ENCODE measurements around the gene HPD. TPM values are rescaled to one million over a fixed set of nuclear protein-coding genes. Genes with fewer than 3 reads are reported as not detected.

HPD gene
- total RNA-seq, 1 experiment from 2014 or later, result 0.39 TPM

DNA sequence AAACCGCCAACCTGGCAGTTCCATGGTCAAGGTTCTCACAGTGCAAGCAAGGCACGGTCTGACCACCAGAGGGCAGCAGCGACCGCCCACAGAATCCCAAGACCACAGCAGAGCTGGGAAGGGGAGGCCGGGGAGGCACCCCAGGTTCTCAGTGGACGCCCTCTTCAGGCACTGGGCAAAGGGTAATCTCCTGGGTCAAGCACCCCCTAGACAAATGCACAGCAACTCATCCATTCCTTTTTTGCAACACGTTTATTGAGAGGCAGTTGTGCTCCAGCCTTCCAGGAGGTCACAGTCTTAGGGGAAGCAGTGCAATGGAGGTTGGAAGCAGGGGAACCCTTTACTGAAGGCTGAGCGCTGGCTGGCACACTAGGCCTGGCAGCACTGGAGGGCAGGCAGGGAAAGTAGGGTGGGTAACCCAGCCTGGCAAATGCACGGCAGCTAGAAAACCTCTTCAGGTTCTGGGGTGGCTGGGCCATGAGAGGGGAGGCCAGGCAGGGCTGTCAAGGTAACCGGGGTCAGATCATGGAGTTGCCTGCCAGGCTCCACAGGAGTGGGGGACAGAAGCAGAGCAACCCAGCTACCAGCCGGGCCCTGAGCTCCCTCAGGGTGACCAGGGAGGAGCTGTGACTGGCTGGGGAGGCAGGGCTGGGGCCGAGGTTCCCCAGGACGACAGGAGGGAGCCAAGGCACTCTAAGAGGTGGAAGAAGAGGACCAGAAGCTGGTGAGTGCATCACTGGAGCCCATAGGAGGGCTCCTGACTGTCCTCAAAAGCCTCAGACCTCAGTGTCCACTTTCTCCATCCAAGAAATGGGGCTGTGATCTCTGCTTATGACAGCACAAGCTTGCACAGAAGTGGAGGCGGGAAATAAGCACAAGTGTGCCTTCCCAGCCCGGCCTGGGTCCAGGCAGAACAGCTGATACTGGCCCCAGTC is 63.4 kb downstream of the HPD start (continued):
- TF ChIP-seq, protein P1, sequence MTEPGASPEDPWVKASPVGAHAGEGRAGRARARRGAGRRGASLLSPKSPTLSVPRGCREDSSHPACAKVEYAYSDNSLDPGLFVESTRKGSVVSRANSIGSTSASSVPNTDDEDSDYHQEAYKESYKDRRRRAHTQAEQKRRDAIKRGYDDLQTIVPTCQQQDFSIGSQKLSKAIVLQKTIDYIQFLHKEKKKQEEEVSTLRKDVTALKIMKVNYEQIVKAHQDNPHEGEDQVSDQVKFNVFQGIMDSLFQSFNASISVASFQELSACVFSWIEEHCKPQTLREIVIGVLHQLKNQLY (CRISPR knock-in tag; IDR thresholded peaks at IDR 0.05), result no peak
- TF ChIP-seq, protein P2, sequence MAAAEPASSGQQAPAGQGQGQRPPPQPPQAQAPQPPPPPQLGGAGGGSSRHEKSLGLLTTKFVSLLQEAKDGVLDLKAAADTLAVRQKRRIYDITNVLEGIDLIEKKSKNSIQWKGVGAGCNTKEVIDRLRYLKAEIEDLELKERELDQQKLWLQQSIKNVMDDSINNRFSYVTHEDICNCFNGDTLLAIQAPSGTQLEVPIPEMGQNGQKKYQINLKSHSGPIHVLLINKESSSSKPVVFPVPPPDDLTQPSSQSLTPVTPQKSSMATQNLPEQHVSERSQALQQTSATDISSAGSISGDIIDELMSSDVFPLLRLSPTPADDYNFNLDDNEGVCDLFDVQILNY (CRISPR knock-in tag; IDR thresholded peaks at IDR 0.05), result no peak
- TF ChIP-seq, protein P3, sequence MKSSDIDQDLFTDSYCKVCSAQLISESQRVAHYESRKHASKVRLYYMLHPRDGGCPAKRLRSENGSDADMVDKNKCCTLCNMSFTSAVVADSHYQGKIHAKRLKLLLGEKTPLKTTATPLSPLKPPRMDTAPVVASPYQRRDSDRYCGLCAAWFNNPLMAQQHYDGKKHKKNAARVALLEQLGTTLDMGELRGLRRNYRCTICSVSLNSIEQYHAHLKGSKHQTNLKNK (CRISPR knock-in tag; IDR thresholded peaks at IDR 0.05), result no peak
- TF ChIP-seq, protein P4, sequence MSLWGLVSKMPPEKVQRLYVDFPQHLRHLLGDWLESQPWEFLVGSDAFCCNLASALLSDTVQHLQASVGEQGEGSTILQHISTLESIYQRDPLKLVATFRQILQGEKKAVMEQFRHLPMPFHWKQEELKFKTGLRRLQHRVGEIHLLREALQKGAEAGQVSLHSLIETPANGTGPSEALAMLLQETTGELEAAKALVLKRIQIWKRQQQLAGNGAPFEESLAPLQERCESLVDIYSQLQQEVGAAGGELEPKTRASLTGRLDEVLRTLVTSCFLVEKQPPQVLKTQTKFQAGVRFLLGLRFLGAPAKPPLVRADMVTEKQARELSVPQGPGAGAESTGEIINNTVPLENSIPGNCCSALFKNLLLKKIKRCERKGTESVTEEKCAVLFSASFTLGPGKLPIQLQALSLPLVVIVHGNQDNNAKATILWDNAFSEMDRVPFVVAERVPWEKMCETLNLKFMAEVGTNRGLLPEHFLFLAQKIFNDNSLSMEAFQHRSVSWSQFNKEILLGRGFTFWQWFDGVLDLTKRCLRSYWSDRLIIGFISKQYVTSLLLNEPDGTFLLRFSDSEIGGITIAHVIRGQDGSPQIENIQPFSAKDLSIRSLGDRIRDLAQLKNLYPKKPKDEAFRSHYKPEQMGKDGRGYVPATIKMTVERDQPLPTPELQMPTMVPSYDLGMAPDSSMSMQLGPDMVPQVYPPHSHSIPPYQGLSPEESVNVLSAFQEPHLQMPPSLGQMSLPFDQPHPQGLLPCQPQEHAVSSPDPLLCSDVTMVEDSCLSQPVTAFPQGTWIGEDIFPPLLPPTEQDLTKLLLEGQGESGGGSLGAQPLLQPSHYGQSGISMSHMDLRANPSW (CRISPR knock-in tag; conservative IDR thresholded peaks at IDR 0.05; ENCODE audit: low read depth), result no peak
- TF ChIP-seq ZNF138 (CRISPR knock-in tag; conservative IDR thresholded peaks at IDR 0.05) (no peak), ATF1 (CRISPR knock-in tag; IDR thresholded peaks at IDR 0.05) (no peak), GABPB1 (CRISPR knock-in tag; IDR thresholded peaks at IDR 0.05) (no peak; the same call in 1 of the 2 replicates), MXD4 (CRISPR knock-in tag; IDR thresholded peaks at IDR 0.05; ENCODE audit: borderline replicate concordance) (no peak), TP53 (CRISPR knock-in tag; IDR thresholded peaks at IDR 0.05) (no peak), GRHL2 (CRISPR knock-in tag; IDR thresholded peaks at IDR 0.05; ENCODE audit: insufficient replicate concordance, severe bottlenecking) (no peak), SOX15 (CRISPR knock-in tag; IDR thresholded peaks at IDR 0.05) (no peak), KAT7 (CRISPR knock-in tag; IDR thresholded peaks at IDR 0.05; ENCODE audit: borderline replicate concordance) (no peak), OVOL2 (CRISPR knock-in tag; IDR thresholded peaks at IDR 0.05; ENCODE audit: borderline replicate concordance) (no peak), ZNF423 (CRISPR knock-in tag; IDR thresholded peaks at IDR 0.05) (no peak), FOXK1 (CRISPR knock-in tag; IDR thresholded peaks at IDR 0.05) (no peak), SMAD3 (CRISPR knock-in tag; IDR thresholded peaks at IDR 0.05; ENCODE audit: borderline replicate concordance) (no peak), MYBL2 (CRISPR knock-in tag; IDR thresholded peaks at IDR 0.05) (no peak)
- TF ChIP-seq, protein P5, sequence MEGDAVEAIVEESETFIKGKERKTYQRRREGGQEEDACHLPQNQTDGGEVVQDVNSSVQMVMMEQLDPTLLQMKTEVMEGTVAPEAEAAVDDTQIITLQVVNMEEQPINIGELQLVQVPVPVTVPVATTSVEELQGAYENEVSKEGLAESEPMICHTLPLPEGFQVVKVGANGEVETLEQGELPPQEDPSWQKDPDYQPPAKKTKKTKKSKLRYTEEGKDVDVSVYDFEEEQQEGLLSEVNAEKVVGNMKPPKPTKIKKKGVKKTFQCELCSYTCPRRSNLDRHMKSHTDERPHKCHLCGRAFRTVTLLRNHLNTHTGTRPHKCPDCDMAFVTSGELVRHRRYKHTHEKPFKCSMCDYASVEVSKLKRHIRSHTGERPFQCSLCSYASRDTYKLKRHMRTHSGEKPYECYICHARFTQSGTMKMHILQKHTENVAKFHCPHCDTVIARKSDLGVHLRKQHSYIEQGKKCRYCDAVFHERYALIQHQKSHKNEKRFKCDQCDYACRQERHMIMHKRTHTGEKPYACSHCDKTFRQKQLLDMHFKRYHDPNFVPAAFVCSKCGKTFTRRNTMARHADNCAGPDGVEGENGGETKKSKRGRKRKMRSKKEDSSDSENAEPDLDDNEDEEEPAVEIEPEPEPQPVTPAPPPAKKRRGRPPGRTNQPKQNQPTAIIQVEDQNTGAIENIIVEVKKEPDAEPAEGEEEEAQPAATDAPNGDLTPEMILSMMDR (IDR thresholded peaks at IDR 0.05), result peak; percentile 92
- TF ChIP-seq, protein P6, sequence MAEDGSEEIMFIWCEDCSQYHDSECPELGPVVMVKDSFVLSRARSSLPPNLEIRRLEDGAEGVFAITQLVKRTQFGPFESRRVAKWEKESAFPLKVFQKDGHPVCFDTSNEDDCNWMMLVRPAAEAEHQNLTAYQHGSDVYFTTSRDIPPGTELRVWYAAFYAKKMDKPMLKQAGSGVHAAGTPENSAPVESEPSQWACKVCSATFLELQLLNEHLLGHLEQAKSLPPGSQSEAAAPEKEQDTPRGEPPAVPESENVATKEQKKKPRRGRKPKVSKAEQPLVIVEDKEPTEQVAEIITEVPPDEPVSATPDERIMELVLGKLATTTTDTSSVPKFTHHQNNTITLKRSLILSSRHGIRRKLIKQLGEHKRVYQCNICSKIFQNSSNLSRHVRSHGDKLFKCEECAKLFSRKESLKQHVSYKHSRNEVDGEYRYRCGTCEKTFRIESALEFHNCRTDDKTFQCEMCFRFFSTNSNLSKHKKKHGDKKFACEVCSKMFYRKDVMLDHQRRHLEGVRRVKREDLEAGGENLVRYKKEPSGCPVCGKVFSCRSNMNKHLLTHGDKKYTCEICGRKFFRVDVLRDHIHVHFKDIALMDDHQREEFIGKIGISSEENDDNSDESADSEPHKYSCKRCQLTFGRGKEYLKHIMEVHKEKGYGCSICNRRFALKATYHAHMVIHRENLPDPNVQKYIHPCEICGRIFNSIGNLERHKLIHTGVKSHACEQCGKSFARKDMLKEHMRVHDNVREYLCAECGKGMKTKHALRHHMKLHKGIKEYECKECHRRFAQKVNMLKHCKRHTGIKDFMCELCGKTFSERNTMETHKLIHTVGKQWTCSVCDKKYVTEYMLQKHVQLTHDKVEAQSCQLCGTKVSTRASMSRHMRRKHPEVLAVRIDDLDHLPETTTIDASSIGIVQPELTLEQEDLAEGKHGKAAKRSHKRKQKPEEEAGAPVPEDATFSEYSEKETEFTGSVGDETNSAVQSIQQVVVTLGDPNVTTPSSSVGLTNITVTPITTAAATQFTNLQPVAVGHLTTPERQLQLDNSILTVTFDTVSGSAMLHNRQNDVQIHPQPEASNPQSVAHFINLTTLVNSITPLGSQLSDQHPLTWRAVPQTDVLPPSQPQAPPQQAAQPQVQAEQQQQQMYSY (CRISPR knock-in tag; IDR thresholded peaks at IDR 0.05), result no peak
